K562 (cell line): ENCODE results near the gene MTHFR. TPM values are rescaled to one million over a fixed set of nuclear protein-coding genes. Genes with fewer than 3 reads are reported as not detected.

Experiments used
- CC2D1A ChIP-seq: fragments of 450-650 bp; IDR thresholded peaks from 2 replicates; pipeline ENCODE4 v1.6.1; 2017; ENCODE audit warnings: mild to moderate bottlenecking
- CHD2 ChIP-seq: IDR thresholded peaks from 2 replicates; pipeline ENCODE4 v1.6.1; 2011; ENCODE audit warnings: low read depth, low read length
- ELK3 ChIP-seq: fragments of 450-650 bp; formaldehyde crosslinking; IDR thresholded peaks from 2 replicates; pipeline ENCODE4 v1.4.0; 2020; ENCODE audit warnings: mild to moderate bottlenecking
- ETV6 ChIP-seq, 3 experiments: fragments of 150-350 bp in 1 of 3; sonication (generic) in 1 of 3; formaldehyde crosslinking in 1 of 3; IDR thresholded peaks; 2 replicates each; pipeline versions ENCODE4 v1.6.1 to v1.8.0; 2014 to 2022; ENCODE audit warnings: borderline replicate concordance in 2 of 3, low read depth in 2 of 3, antibody characterized with exemption in 1 of 3, low read length in 1 of 3, mild to moderate bottlenecking in 1 of 3, missing genetic modification reagents in 1 of 3
- FOXM1 ChIP-seq, 2 experiments: fragments of 450-650 bp in 1 of 2; sonication (generic) in 1 of 2; formaldehyde crosslinking in 1 of 2; IDR thresholded peaks; 2 replicates each; pipeline versions ENCODE4 v1.6.1 to v1.9.0; 2017 to 2022; ENCODE audit warnings: low read depth in 2 of 2, mild to moderate bottlenecking in 2 of 2, missing genetic modification reagents in 1 of 2, moderate library complexity in 1 of 2
- GATAD2B ChIP-seq: fragments of 450-650 bp; IDR thresholded peaks from 2 replicates; pipeline ENCODE4 v1.6.1; 2017; ENCODE audit warnings: mild to moderate bottlenecking, borderline replicate concordance
- HEY1 ChIP-seq: fragments of 250-450 bp; sonication (Bioruptor Pico); IDR thresholded peaks from 2 replicates; pipeline ENCODE4 v1.5.0; 2020; ENCODE audit warnings: mild to moderate bottlenecking, moderate library complexity, borderline replicate concordance
- NELFE ChIP-seq: IDR thresholded peaks from 2 replicates; pipeline ENCODE4 v1.6.1; 2011; ENCODE audit warnings: mild to moderate bottlenecking; ENCODE audit not compliant: insufficient read depth, insufficient read length
- NKRF ChIP-seq: fragments of 450-650 bp; IDR thresholded peaks from 2 replicates; pipeline ENCODE4 v1.6.1; 2016; ENCODE audit warnings: borderline replicate concordance
- PHF8 ChIP-seq: fragments of 200-600 bp; sonication (generic); IDR thresholded peaks from 2 replicates; pipeline ENCODE4 v1.6.1; 2012; ENCODE audit warnings: mixed run types, mild to moderate bottlenecking, inconsistent platforms, low read length, moderate library complexity, borderline replicate concordance
- PTTG1 ChIP-seq: fragments of 450-650 bp; IDR thresholded peaks from 2 replicates; pipeline ENCODE4 v1.6.1; 2016; ENCODE audit warnings: low read depth, mild to moderate bottlenecking, missing genetic modification characterization, missing compliant biosample characterization
- SMAD4 ChIP-seq: fragments of 250-450 bp; sonication (Bioruptor Pico); conservative IDR thresholded peaks from 2 replicates; pipeline ENCODE4 v1.8.0; 2021; ENCODE audit warnings: inconsistent platforms, mild to moderate bottlenecking, moderate library complexity
- SMARCE1 ChIP-seq: fragments of 450-650 bp; IDR thresholded peaks from 2 replicates; pipeline ENCODE4 v1.7.1; 2016; ENCODE audit warnings: mild to moderate bottlenecking
- SMC3 ChIP-seq: conservative IDR thresholded peaks from 2 replicates; pipeline ENCODE4 v1.6.1; 2011; ENCODE audit warnings: low read depth, low read length, improper control_type of control experiment; ENCODE audit not compliant: insufficient read depth
- SRSF9 ChIP-seq: fragments of 200-400 bp; formaldehyde crosslinking; IDR thresholded peaks from 2 replicates; pipeline ENCODE4 v1.6.1; 2017; ENCODE audit warnings: low read depth, low read length, borderline replicate concordance
- SUPT5H ChIP-seq: fragments of 450-650 bp; IDR thresholded peaks from 2 replicates; pipeline ENCODE4 v1.6.1; 2016
- ZNF232 ChIP-seq: sonication (generic); formaldehyde crosslinking; IDR thresholded peaks from 2 replicates; pipeline ENCODE4 v1.8.0; 2022; ENCODE audit warnings: mild to moderate bottlenecking, missing genetic modification reagents
- polyA plus RNA-seq, 8 experiments: library from polyadenylated mRNA; depleted of rRNA in 4 of 8; stranded (reverse) in 5 of 8; unstranded in 3 of 8; fragments of >200 nt; fragmentation: Nextera tagmentation in 2 of 8; fragmentation: Illumina TruSeq in 1 of 8; extraction: Ambion mirVana in 2 of 8; extraction: Trizol in 1 of 8; gene quantifications; 2 replicates each; pipeline versions ENCODE4 v1.2.1 to v1.2.3, GENCODE V29; 2011 to 2014; ENCODE audit warnings: inconsistent platforms in 1 of 8, missing spikeins in 1 of 8
- total RNA-seq, 7 experiments: library from RNA; depleted of rRNA in 6 of 7; stranded (reverse); fragments of >200 nt in 6 of 7; fragmentation: Illumina TruSeq in 2 of 7; extraction: Trizol in 2 of 7; gene quantifications; 2 replicates each; pipeline versions ENCODE4 v1.2.1 to v1.2.3, GENCODE V29; 2011 to 2021; ENCODE audit warnings: low replicate concordance in 1 of 7
- TF ChIP-seq, protein P1 (sequence below): fragments of 250-450 bp; sonication (Bioruptor Pico); IDR thresholded peaks from 2 replicates; pipeline ENCODE4 v1.4.0; 2020; ENCODE audit warnings: mild to moderate bottlenecking, moderate library complexity

Gene MTHFR
- total and polyA plus RNA-seq, 9 of the 15 experiments (the other 6 are each of a cell fraction or from before 2014, with no cell fraction given) = 5.0 to 104 (median 62.6) TPM

GRCh38 chr1:11735854-11736745 is 69.7 kb downstream of the MTHFR start, which contains the start of gene AGTRAP (continued):
- TF ChIP-seq ELK3 (no peak), SMARCE1 (peak; percentile 49; the same call in 1 of the 2 replicates), ETV6 (IDR thresholded peaks at IDR 0.05; ENCODE audit: borderline replicate concordance in 1 of 2, low read depth in 2 of 2, low read length in 1 of 2) (peak in 1 of 2 experiments; percentile 79; a peak in 1 of 4 replicates), ETV6 (CRISPR knock-in tag; IDR thresholded peaks at IDR 0.05; ENCODE audit: borderline replicate concordance) (no peak), CC2D1A (no peak), HEY1 (no peak), CHD2 (peak; percentile 8; the same call in 1 of the 2 replicates), NELFE (no peak), PHF8 (peak; percentile 77; the same call in 1 of the 2 replicates), SMAD4 (CRISPR knock-in tag) (no peak), NKRF (peak; percentile 94), GATAD2B (no peak), SRSF9 (no peak), SUPT5H (peak; percentile 83), FOXM1 (IDR thresholded peaks at IDR 0.05; ENCODE audit: low read depth) (no peak), FOXM1 (CRISPR knock-in tag; IDR thresholded peaks at IDR 0.05; ENCODE audit: low read depth) (peak; percentile 61; the same call in 1 of the 2 replicates), SMC3 (no peak), PTTG1 (tag) (no peak), ZNF232 (CRISPR knock-in tag) (0 out of 2 replicates have a peak, but pooled peaks have one; percentile 51)
- TF ChIP-seq, protein P1, sequence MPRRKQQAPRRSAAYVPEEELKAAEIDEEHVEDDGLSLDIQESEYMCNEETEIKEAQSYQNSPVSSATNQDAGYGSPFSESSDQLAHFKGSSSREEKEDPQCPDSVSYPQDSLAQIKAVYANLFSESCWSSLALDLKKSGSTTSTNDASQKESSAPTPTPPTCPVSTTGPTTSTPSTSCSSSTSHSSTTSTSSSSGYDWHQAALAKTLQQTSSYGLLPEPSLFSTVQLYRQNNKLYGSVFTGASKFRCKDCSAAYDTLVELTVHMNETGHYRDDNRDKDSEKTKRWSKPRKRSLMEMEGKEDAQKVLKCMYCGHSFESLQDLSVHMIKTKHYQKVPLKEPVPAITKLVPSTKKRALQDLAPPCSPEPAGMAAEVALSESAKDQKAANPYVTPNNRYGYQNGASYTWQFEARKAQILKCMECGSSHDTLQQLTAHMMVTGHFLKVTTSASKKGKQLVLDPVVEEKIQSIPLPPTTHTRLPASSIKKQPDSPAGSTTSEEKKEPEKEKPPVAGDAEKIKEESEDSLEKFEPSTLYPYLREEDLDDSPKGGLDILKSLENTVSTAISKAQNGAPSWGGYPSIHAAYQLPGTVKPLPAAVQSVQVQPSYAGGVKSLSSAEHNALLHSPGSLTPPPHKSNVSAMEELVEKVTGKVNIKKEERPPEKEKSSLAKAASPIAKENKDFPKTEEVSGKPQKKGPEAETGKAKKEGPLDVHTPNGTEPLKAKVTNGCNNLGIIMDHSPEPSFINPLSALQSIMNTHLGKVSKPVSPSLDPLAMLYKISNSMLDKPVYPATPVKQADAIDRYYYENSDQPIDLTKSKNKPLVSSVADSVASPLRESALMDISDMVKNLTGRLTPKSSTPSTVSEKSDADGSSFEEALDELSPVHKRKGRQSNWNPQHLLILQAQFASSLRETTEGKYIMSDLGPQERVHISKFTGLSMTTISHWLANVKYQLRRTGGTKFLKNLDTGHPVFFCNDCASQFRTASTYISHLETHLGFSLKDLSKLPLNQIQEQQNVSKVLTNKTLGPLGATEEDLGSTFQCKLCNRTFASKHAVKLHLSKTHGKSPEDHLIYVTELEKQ (CRISPR knock-in tag) = no peak
